GM13976 (cell line): ENCODE measurements around the gene PPM1K.

Experiments used
- DNase-seq: peaks from one replicate; pipeline ENCODE4 v3.0.0; 2012; ENCODE audit warnings: low spot score
- CTCF ChIP-seq: IDR thresholded peaks from 2 replicates; pipeline ENCODE4 v1.5.1; 2012; ENCODE audit warnings: borderline replicate concordance, mild to moderate bottlenecking; ENCODE audit not compliant: insufficient read depth; ENCODE audit errors: extremely low read depth, missing control alignments, control extremely low read depth
- in situ Hi-C: fragments of 300-500 bp; cut with MboI; formaldehyde crosslinking; loops from one replicate; pipeline ENCODE4 v1.12.0; 2022; ENCODE audit warnings: low sequenced_read_pairs, mixed read lengths, inconsistent platforms; ENCODE audit not compliant: unreplicated experiment

Gene PPM1K

GRCh38 chr4:88211473-88212252, 72.7 kb downstream of the PPM1K start:
- in situ Hi-C loops = loop anchor here (10.0 kb wide), 2 partner anchors 177 to 357 kb away; no protein-coding TSS in a partner anchor

GRCh38 chr4:88208156-88208555, 76.2 kb downstream of the PPM1K start:
- in situ Hi-C loops = no loop called here
- TF ChIP-seq CTCF = no peak
- DNase-seq = no peak

More at GRCh38 chr4:88211473-88212252, 72.7 kb downstream of the PPM1K start:
- DNase-seq = peak; percentile 55
- peak; percentile 62 for TF ChIP-seq CTCF
